ENCODE measurements around the gene CCDC127.

CCDC127 gene

GRCh38 chr5:162565-163337 lies 55.2 kb downstream of the CCDC127 start:
- DNase-seq (ENCODE audit: extremely low spot score, insufficient read length, low read depth) (no peak), FAIRE-seq (no peak)

GRCh38 chr5:162190-162564 lies 55.8 kb downstream of the CCDC127 start:
- no peak for DNase-seq (ENCODE audit: extremely low spot score, insufficient read length, low read depth)
- FAIRE-seq = no peak

DNA sequence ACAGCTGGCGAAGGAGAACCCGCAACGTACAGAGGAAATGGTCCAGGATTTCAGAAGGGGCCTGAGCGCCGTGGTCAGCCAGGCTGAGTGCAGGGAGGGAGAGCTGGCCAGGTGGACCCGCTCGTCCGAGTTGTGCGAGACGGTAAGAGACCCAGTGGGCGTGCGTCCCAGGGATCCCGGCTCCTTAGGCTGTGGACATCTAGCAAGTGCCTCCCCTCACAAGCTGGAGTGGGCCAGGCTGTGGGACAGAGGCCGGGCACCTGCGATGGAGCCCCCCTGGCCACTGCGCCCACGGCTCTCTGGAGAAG lies 56.2 kb downstream of the CCDC127 start:
- no peak for FAIRE-seq
- no peak for DNase-seq (ENCODE audit: extremely low spot score, insufficient read length, low read depth)

DNA sequence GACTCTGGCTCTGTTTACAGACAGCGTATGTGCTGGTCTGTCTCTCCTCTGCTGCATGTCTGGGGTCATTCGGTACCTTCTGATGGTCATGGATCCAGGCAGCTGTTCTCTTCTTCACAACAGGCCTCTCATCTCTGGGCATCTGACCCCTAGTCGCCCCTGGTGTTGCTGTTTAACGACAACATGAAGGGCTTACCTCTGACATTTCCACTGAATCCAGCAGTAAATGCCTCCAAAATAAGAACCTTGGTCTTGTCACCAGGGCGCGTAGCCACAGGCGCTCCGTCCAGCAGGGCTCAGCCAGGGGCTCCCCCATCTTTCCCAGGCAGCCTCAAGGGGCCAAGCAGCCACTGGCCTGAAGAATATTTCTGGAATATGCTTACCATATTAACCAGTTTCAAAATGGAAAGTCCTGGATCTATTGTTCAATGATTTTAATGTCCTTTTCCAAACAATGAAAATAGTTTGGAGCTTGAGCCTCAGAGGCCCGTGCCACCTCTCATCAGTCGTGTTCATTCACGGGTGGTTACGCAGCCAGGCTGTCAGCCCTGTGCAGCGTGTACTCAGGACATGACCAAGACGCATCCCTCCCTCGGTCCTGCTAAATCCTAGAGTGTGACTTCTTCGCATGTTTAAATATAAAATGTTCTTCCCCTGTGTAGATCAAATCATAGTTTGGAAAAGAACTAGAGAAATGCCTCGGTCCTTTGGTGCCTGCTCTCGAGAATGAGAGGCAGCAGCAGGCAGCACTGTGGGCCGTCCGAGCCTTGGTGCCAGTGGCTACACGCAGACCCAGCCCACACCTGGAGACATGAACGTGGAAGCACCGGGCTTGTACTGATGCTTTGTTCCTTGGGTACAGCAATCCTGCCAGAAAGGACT lies 56.8 kb downstream of the CCDC127 start:
- DNase-seq (ENCODE audit: extremely low spot score, insufficient read length, low read depth) (no peak), FAIRE-seq (no peak)

DNA sequence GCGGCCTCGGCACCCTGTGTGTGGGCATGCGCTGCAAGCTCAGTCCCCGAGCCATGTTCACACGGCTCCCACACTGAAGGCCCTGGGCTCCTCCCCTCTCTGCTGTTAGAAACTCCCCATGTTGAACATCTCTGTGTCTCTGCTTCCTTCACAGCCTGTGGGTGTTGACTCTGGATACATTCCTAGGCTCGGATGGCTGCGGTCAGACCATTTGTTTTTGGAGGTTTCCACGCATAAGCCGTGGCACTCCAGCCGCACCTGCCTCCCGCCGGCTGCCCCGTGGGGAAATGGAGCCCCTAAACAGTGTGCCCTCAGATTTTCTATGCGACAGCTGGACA lies 57.8 kb downstream of the CCDC127 start:
- FAIRE-seq (no peak), DNase-seq (ENCODE audit: extremely low spot score, insufficient read length, low read depth) (no peak)

DNA sequence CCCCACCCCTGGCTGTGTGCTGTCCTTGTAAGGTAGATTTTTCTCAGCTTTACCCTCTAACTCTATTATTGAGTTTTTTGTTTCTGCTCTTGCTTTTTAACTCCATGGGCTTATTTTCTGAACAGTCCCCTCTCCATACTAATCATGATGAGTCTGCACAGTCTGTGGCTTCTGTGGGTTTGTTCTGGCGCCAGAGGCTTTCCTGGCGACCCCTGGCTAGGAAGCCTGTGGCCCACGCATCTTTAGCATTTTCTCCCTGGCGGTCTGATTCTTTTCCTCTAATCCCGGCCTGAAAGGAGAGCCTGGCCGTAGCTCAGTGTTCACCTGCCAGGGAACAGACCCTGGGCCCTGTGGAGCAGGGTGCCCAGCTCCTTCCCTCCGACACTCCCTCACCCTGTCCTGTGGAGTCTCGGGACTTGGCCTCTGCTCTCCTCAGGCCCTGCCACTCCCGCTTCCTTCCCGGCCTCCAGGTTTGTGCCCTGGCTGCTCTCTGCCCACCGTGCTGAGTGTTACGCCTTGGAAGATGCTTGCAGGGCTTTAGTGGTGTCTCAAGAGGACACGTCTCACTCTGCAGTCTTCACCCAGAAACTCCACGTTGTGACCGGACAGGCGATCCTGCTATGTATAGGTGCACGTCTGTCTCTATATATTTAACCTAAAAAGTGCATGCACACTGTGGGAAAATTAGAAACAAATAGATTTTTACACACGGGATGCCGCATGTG lies 58.3 kb downstream of the CCDC127 start:
- no peak for DNase-seq (ENCODE audit: extremely low spot score, insufficient read length, low read depth)
- FAIRE-seq = no peak

GRCh38 chr5:158807-159447 lies 59.0 kb downstream of the CCDC127 start:
- no peak for DNase-seq (ENCODE audit: extremely low spot score, insufficient read length, low read depth)
- no peak for FAIRE-seq

- no peak for DNase-seq (ENCODE audit: extremely low spot score, insufficient read length, low read depth)
Observed at GRCh38 chr5:157801-158200, 60.2 kb downstream of the CCDC127 start.

DNA sequence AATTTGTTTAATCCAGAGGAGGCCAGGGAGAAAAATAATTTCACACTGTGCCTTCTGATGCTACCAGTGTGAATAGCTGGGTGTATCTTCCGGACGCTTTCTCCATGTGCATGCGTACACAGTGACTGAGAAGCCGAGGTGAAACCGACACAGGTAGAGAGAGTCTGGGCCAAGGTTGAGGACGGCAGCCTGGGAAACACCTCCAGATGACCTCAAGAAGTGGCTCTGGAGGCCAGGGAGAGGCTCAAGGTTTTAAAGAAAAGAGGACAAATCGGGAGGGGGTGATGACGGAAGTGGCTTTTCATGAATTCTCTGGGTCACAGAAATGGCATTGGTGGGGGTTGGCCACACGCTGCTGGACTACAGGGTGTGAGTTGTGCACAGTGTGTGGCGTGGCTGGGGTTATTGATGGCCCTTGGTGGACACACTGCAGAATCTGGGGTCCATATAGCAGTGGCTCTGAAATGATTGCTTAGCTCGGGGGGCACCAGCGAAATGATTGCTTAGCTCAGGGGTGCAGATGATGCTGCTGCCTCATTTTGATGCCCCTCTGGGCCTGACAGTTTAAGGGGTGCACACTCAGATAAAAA lies 60.7 kb downstream of the CCDC127 start:
- DNase-seq (ENCODE audit: extremely low spot score, insufficient read length, low read depth) (no peak), FAIRE-seq (no peak)

More at GRCh38 chr5:157801-158200, 60.2 kb downstream of the CCDC127 start:
- FAIRE-seq = no peak

DNA sequence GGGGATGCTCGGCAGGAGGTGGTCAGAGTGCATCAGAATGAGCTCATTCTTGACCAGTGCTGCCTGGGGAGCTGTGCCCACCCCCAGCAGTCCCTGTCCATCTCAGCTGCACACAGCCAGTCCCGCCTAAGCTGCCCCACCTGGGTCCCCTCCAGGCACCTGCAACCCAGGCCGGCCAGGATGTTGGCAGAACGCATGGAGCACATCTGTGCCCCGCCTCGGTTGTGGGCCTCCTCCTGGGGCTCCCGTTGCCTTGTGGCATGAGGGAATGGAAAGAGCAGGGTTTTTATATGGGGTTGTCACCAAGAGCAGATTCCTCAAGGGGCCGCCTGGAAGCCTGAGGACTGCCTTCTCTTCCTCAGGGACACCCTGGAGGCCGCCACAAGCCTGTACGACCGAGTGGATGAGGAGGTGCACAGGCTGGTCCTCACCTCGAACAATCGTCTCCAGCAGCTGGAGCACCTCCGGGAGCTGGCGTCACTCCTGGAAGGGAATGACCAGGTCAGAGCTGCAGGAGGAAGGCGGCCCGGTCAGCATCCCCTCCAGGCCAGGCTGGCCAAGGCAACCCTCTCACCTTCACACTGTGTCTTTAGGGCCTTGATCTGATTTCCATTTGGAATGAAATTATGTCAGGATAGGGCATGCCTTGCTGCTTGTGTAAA lies 61.4 kb downstream of the CCDC127 start:
- no peak for FAIRE-seq
- DNase-seq (ENCODE audit: extremely low spot score, insufficient read length, low read depth) = no peak

DNA sequence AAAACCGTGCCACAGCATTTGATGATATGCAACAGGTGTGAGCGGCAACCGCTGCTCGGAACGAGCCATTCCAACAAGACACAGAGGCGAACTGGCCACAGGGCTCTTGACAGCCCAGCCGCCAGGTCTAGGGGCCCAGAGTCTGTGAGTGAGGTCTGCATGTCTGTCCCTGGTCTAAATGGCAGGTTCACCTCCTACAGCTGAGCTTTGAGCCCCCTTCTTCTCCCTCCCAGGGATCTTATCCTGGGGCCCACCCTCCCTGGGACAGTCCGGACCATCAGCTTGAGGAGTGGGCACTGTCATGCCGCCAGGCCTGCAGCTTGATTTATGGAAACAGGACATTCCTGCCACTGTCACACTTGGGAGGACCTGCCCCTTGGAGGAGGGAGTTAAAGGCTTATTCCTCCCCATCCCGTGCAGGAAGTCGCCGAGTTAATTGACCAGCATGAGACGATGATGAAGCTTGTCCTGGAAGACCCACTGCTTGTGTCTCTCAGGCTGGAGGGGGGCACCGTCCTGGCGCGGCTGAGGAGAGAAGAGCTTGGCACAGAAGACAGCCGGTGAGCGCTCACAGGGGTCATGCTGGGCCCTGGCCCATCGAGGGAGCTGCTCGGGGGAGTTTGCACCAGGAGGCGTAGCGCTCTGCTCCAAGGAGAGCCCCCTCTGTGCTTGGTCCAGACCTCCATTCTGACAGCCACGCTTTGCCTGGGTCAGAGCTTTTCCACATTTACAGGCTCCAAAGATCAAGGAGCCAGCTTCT lies 62.1 kb downstream of the CCDC127 start:
- no peak for FAIRE-seq
- DNase-seq (ENCODE audit: extremely low spot score, insufficient read length, low read depth) = no peak

DNA sequence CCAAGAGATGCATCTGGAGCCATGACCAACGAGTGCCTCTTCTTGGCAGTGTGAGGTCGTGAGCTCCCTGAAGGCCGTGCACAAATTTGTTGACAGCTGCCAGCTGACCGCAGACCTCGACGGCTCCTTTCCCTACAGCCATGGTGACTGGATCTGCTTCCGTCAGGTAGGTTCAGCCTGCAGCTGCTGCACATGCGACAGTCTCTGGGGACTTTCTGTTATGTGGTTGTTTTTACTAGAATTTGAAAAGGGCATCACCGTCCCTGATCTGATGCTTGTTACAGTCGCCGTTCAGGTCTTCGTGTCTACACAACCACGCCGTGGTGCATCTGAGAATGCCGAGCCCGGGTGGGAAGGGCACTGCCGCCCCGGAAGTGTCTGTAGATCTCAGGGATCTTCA lies 63.1 kb downstream of the CCDC127 start:
- FAIRE-seq (no peak), DNase-seq (ENCODE audit: extremely low spot score, insufficient read length, low read depth) (no peak)

DNA sequence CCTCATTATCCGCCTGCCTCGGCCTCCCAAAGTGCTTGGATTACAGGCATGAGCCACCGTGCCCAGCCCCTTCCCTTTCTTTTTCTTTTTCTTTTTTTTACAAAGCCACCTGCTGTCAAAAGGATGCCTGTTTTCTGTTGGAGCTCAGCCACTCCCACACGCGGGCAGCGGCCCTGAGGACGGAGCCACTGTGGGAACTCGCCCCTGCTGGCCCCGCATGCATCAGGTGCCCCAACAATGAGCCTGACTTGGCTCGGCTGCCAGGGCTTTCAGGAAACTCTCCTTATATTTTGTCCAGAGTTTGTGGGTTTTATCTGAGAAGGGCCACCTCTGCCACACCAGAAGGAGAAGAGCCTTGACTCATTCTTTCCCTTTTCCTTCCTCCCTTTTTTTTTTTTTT lies 63.7 kb downstream of the CCDC127 start:
- no peak for DNase-seq (ENCODE audit: extremely low spot score, insufficient read length, low read depth)
- FAIRE-seq = no peak

- no peak for DNase-seq (ENCODE audit: extremely low spot score, insufficient read length, low read depth)
- FAIRE-seq = no peak
Observed at GRCh38 chr5:153256-153655, 64.7 kb downstream of the CCDC127 start.

GRCh38 chr5:152077-152476 lies 65.9 kb downstream of the CCDC127 start:
- DNase-seq (ENCODE audit: extremely low spot score, insufficient read length, low read depth) (no peak), FAIRE-seq (no peak)

DNA sequence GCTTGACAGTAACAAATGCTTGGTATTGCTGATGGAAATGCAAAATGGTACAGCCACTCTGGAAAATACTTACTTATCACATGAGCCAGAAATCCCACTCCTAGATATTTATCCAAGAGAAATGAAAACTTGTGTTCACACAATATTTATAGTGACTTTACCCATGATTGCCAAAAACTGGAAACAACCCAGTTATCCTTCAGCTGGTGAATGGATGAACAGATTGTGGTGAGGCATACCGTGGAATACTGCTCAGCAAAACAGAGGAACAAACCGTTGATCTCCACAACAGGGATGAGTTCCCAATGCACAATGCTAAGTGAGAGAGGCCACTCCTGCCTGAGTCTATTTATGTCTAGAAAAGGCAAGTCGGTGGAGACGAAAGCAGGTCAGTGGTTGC lies 67.2 kb downstream of the CCDC127 start:
- FAIRE-seq (no peak), DNase-seq (ENCODE audit: extremely low spot score, insufficient read length, low read depth) (no peak)

GRCh38 chr5:149745-150485 lies 68.0 kb downstream of the CCDC127 start:
- DNase-seq (ENCODE audit: extremely low spot score, insufficient read length, low read depth) = no peak
- FAIRE-seq = no peak

DNA sequence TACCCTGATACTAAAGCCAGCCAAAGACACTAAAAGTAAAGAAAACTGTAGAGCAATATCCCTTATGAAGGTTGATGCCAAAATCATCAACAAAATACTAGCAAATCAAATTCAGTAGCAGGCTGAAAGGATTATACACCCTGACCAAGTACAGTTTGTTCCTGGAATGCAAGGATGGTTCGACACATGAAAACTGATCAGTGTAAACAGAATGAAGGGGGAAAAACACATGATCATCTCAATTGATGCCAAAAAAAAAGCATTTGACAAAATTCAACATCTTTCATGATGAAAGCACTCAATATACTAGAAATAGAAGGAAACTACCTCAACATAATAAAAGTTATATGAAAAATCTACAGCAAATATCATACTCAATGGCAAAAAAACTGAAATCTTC lies 70.2 kb downstream of the CCDC127 start:
- no peak for DNase-seq (ENCODE audit: extremely low spot score, insufficient read length, low read depth)
- FAIRE-seq = no peak

Data from GM18507 (cell line).